Measurements from ENCODE around the gene MUL1.

GRCh38 chr1:20534659-20535417, 26.9 kb upstream of the MUL1 start:
- TF ChIP-seq POLR2A (IDR thresholded peaks at IDR 0.05): no peak
- no peak for TF ChIP-seq CTCF (IDR thresholded peaks at IDR 0.05)
